IMR-90 (cell line): ENCODE measurements around the gene CREBBP. TPM values are rescaled to one million over a fixed set of nuclear protein-coding genes. Genes with fewer than 3 reads are reported as not detected.

Experiments used
- ATAC-seq: fragments of 200-7000 bp; cut with Tn5 transposase; 2 replicates; pipeline ENCODE4 v1.9.1; 2020; ENCODE audit warnings: low read depth, mild to moderate bottlenecking, moderate library complexity
- BruUV-seq: library from RNA; stranded (reverse); fragments of 400-500 nt; replicated peaks from 2 replicates; lab custom pipeline; 2021; lab: Mats Ljungman, UMichigan
- CTCF ChIA-PET: fragments of 300-600 bp; formaldehyde crosslinking; extraction: SDS; loops from one replicate; lab custom pipeline; 2021; ENCODE audit warnings: antibody characterized with exemption; lab: Yijun Ruan, JAX
- POLR2A ChIA-PET: fragments of 300-600 bp; sonication (Branson Sonifier 250); formaldehyde crosslinking; loops from one replicate; lab custom pipeline; 2022; ENCODE audit warnings: antibody characterized with exemption; ENCODE audit not compliant: unreplicated experiment; lab: Charles Lee
- DNase-seq: peaks from one replicate; pipeline ENCODE4 v3.0.0; 2013
- H2AFZ ChIP-seq: replicated peaks from 2 replicates; pipeline ENCODE3; 2013; ENCODE audit warnings: low read length, mild to moderate bottlenecking; ENCODE audit not compliant: poor library complexity
- H2AK5ac ChIP-seq: 2 replicates; pipeline ENCODE4 v1.6.1; 2013; ENCODE audit warnings: low read depth, low read length, inconsistent platforms
- H2AK9ac ChIP-seq: replicated peaks from 2 replicates; pipeline ENCODE3; 2013; ENCODE audit warnings: mild to moderate bottlenecking, low read depth, low read length, moderate library complexity; ENCODE audit not compliant: poor library complexity
- H2BK120ac ChIP-seq: 2 replicates; pipeline ENCODE4 v1.6.1; 2013; ENCODE audit warnings: low read depth, low read length, inconsistent platforms
- H2BK15ac ChIP-seq: 3 replicates; pipeline ENCODE4 v1.6.1; 2013; ENCODE audit warnings: low read depth, low read length, inconsistent platforms
- H2BK20ac ChIP-seq: 2 replicates; pipeline ENCODE4 v1.6.1; 2013; ENCODE audit warnings: low read depth, mild to moderate bottlenecking, inconsistent platforms, low read length, moderate library complexity
- H2BK5ac ChIP-seq: 2 replicates; pipeline ENCODE4 v1.6.1; 2013; ENCODE audit warnings: mild to moderate bottlenecking, low read depth, low read length, inconsistent platforms; ENCODE audit not compliant: poor library complexity, severe bottlenecking
- H3K14ac ChIP-seq: replicated peaks from 2 replicates; pipeline ENCODE4 v1.6.1; 2013; ENCODE audit warnings: low read depth, low read length, inconsistent platforms
- H3K18ac ChIP-seq: 2 replicates; pipeline ENCODE4 v1.6.1; 2013; ENCODE audit warnings: low read depth, low read length, control low read depth
- H3K23ac ChIP-seq: 2 replicates; pipeline ENCODE4 v1.6.1; 2013; ENCODE audit warnings: low read depth, low read length, inconsistent platforms
- H3K27ac ChIP-seq: 2 replicates; pipeline ENCODE4 v1.5.1; 2013; ENCODE audit warnings: mild to moderate bottlenecking, control low read depth, low read length; ENCODE audit not compliant: insufficient read depth
- H3K27me3 ChIP-seq: 2 replicates; pipeline ENCODE4 v1.6.1; 2013; ENCODE audit warnings: low read length; ENCODE audit not compliant: control insufficient read depth, insufficient read depth
- H3K36me3 ChIP-seq: 2 replicates; pipeline ENCODE4 v1.6.1; 2013; ENCODE audit warnings: low read length, mixed read lengths; ENCODE audit not compliant: control insufficient read depth, insufficient read depth
- H3K4ac ChIP-seq: 2 replicates; pipeline ENCODE4 v1.6.1; 2013; ENCODE audit warnings: low read depth, low read length, inconsistent platforms
- H3K4me1 ChIP-seq: 2 replicates; pipeline ENCODE4 v1.6.1; 2013; ENCODE audit warnings: low read length, mixed read lengths; ENCODE audit not compliant: control insufficient read depth, insufficient read depth
- H3K4me2 ChIP-seq: 2 replicates; pipeline ENCODE4 v1.6.1; 2013; ENCODE audit warnings: low read depth, mild to moderate bottlenecking, control low read depth, low read length, moderate library complexity
- H3K4me3 ChIP-seq: 2 replicates; pipeline ENCODE4 v1.5.1; 2013; ENCODE audit warnings: low read depth, mild to moderate bottlenecking, control low read depth, low read length, moderate library complexity; ENCODE audit not compliant: insufficient read depth
- H3K56ac ChIP-seq: 2 replicates; pipeline ENCODE4 v1.6.1; 2013; ENCODE audit warnings: low read length, inconsistent platforms; ENCODE audit not compliant: insufficient read depth; ENCODE audit errors: extremely low read depth
- H3K79me1 ChIP-seq, 2 experiments: 2 replicates each; pipeline ENCODE4 v1.6.1; 2013; ENCODE audit warnings: low read length in 2 of 2, inconsistent platforms in 1 of 2, low read depth in 1 of 2
- H3K9ac ChIP-seq: 2 replicates; pipeline ENCODE4 v1.6.1; 2013; ENCODE audit warnings: low read depth, low read length, control low read depth
- H3K9me1 ChIP-seq: 2 replicates; pipeline ENCODE4 v1.6.1; 2013; ENCODE audit warnings: low read length, inconsistent platforms; ENCODE audit not compliant: insufficient read depth
- H3K9me3 ChIP-seq: 2 replicates; pipeline ENCODE4 v1.6.1; 2013; ENCODE audit warnings: low read length; ENCODE audit not compliant: control insufficient read depth, insufficient read depth
- H4K20me1 ChIP-seq: 2 replicates; pipeline ENCODE4 v1.6.1; 2013; ENCODE audit warnings: low read length, inconsistent platforms; ENCODE audit not compliant: insufficient read depth
- H4K5ac ChIP-seq: 2 replicates; pipeline ENCODE4 v1.6.1; 2013; ENCODE audit warnings: mild to moderate bottlenecking, low read depth, low read length, control low read depth
- H4K8ac ChIP-seq, 2 experiments: 2 replicates each; pipeline ENCODE4 v1.6.1; 2013; ENCODE audit warnings: low read depth in 2 of 2, low read length in 2 of 2, control low read depth in 1 of 2, inconsistent platforms in 1 of 2
- H4K91ac ChIP-seq: 2 replicates; pipeline ENCODE4 v1.6.1; 2013; ENCODE audit warnings: low read depth, low read length, inconsistent platforms; ENCODE audit not compliant: insufficient read depth
- MAFK ChIP-seq: IDR thresholded peaks from 2 replicates; pipeline ENCODE4 v1.6.1; 2012; ENCODE audit warnings: low read depth, low read length, improper control_type of control experiment
- MAZ ChIP-seq: IDR thresholded peaks from 2 replicates; pipeline ENCODE4 v1.6.1; 2012; ENCODE audit warnings: low read depth, mild to moderate bottlenecking, low read length, improper control_type of control experiment, moderate library complexity, borderline replicate concordance
- POLR2A ChIP-seq: IDR thresholded peaks from 2 replicates; pipeline ENCODE4 v1.6.1; 2012; ENCODE audit warnings: mild to moderate bottlenecking, low read depth, low read length
- RCOR1 ChIP-seq: IDR thresholded peaks from 2 replicates; pipeline ENCODE4 v1.6.1; 2012; ENCODE audit warnings: mild to moderate bottlenecking, low read length, improper control_type of control experiment; ENCODE audit not compliant: insufficient replicate concordance
- RFX5 ChIP-seq: IDR thresholded peaks from 2 replicates; pipeline ENCODE4 v1.8.0; 2012; ENCODE audit warnings: low read depth, mild to moderate bottlenecking, low read length, moderate library complexity
- SMC3 ChIP-seq: fragments of 150-350 bp; IDR thresholded peaks from 2 replicates; pipeline ENCODE4 v1.6.1; 2016; ENCODE audit warnings: low read depth, mild to moderate bottlenecking, antibody characterized with exemption, low read length, moderate library complexity
- WGBS, 2 experiments: methylation state at CpG; one replicate each; pipeline versions ENCODE4 v1.1.5 to v1.1.7; 2013; ENCODE audit warnings: missing lambda C conversion rate in 2 of 2; ENCODE audit not compliant: insufficient read length in 1 of 2; ENCODE audit errors: extremely low coverage in 2 of 2; 5-methylcytosine and 5-hydroxymethylcytosine counted together
- dilution Hi-C: fragments of 300-500 bp; cut with HindIII; formaldehyde crosslinking; loops from one replicate; pipeline ENCODE4 v1.14.3; 2018; ENCODE audit warnings: low sequenced_read_pairs; ENCODE audit not compliant: unreplicated experiment
- in situ Hi-C: fragments of 300-500 bp; cut with MboI; formaldehyde crosslinking; loops from 3 replicates; pipeline ENCODE4 v1.14.3; 2019; ENCODE audit warnings: low sequenced_read_pairs, inconsistent platforms, mixed read lengths
- intact Hi-C: fragments of 100-400 bp; cut with micrococcal nuclease; formaldehyde crosslinking; loops from 2 replicates; pipeline ENCODE4 v1.10.0; 2022
- polyA plus RNA-seq, 3 experiments: library from polyadenylated mRNA; depleted of rRNA; stranded (reverse); fragments of >200 nt; gene quantifications; 2 replicates each; pipeline ENCODE4 v1.2.3, GENCODE V29; 2012; ENCODE audit warnings: low replicate concordance in 1 of 3
- total RNA-seq: library from RNA; depleted of rRNA; stranded (reverse); fragments of >200 nt; gene quantifications from 2 replicates; pipeline ENCODE4 v1.2.3, GENCODE V29; 2012; rRNA removed

Gene CREBBP
- total and polyA plus RNA-seq, 2 of the 4 experiments (the other 2 are of a cell fraction) = 7.3 to 12.5 TPM

DNA sequence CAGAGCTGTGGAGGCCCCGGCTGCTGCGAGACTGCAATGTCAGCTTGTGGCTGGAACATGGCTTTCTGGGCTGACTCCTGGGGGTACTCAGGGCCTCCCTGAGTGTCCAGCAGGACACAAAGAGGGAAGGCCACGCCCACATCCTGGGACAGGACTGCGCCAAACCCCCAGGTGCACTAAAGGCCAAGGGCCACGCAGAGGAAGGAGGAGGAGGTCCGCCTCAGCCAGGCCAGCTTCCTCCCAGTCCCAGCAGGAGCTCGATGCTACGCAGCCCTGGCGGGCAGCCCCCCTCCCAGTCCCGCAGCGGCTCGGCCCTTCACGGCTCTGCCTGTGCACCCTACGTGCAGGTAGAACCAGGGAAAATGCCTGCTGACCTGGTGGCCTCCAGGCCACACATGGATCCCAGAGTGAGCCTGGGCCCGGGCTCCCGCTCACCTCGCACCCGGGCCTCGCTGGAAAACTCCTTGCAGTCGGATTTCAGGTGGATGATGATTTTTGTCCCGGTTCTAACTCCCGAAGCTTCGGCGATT, 204.8 kb downstream of the CREBBP start:
- H4K20me1 ChIP-seq = no peaks in the 10 kb centered on the region
- in situ Hi-C loops = no loop called here
- no peak overlapping the region for H3K4me2 ChIP-seq
- BruUV-seq = no TSS peak
- H2BK120ac ChIP-seq = no peak overlapping the region
- no peak overlapping the region for H2AK9ac ChIP-seq
- H2BK20ac ChIP-seq = no peak overlapping the region
- POLR2A ChIA-PET = no interaction called here
- H3K36me3 ChIP-seq = peaks cover 53% of the 10 kb centered on the region
- H3K23ac ChIP-seq = no peak overlapping the region
- H4K5ac ChIP-seq = no peak overlapping the region
- H3K18ac ChIP-seq = no peak overlapping the region
- H2BK5ac ChIP-seq = no peak overlapping the region
- H3K27me3 ChIP-seq = no peaks in the 10 kb centered on the region
- H3K9ac ChIP-seq = no peak overlapping the region
- H3K9me1 ChIP-seq = no peaks in the 10 kb centered on the region
- H4K8ac ChIP-seq = no peak overlapping the region
- no peaks in the 10 kb centered on the region for H3K4me1 ChIP-seq
- no peaks in the 10 kb centered on the region for H3K9me3 ChIP-seq
- intact Hi-C loops = no loop called here
- no peak overlapping the region for H4K91ac ChIP-seq
- dilution Hi-C loops = no loop called here
- TF ChIP-seq SMC3 (no peak), POLR2A (no peak), RCOR1 (no peak), MAFK (no peak), MAZ (no peak), RFX5 (no peak)
- 0 out of 4 replicates have a peak, but pooled peaks cover 0 to 3% of the 10 kb centered on the region in 2 experiments for H3K79me1 ChIP-seq
- CTCF ChIA-PET = no interaction called here
- no peak overlapping the region for H2BK15ac ChIP-seq
- ATAC-seq (no peak), DNase-seq (no peak)
- H3K4ac ChIP-seq = no peak overlapping the region
- no peak overlapping the region for H3K27ac ChIP-seq
- H3K56ac ChIP-seq = no peak overlapping the region
- H3K4me3 ChIP-seq = no peak overlapping the region
- no peak overlapping the region for H2AK5ac ChIP-seq
- no peak overlapping the region for H3K14ac ChIP-seq
- no peak overlapping the region for H2AFZ ChIP-seq
- WGBS, 2 experiments = 99% methylated on average over 13 of the region's 24 CpGs; no CpG with 5 or more reads in 1 of the 2 experiments

Other genes starting within 250 kb of the CREBBP start
- 5.4 and 6.1 TPM in 2 replicates for gene DNASE1, start 226.0 kb downstream of the CREBBP start, total RNA-seq
- 12.9 and 15.9 TPM in 2 replicates for gene DNASE1, start 226.0 kb downstream of the CREBBP start, polyA plus RNA-seq (2012; rRNA removed)
- 137 and 145 TPM in 2 replicates for gene TRAP1, start 163.2 kb downstream of the CREBBP start, total RNA-seq
- gene TRAP1, start 163.2 kb downstream of the CREBBP start, polyA plus RNA-seq (2012; rRNA removed) = 139 and 172 TPM in 2 replicates
- 5.4 and 5.6 TPM in 2 replicates for gene ADCY9, start 235.7 kb upstream of the CREBBP start, total RNA-seq
- 12.5 and 13.5 TPM in 2 replicates for gene ADCY9, start 235.7 kb upstream of the CREBBP start, polyA plus RNA-seq (2012; rRNA removed)